Measurements from ENCODE around the gene FUZ.

GRCh38 chr19:49861541-49862378, 48.7 kb upstream of the FUZ start:
- TF ChIP-seq CTCF (IDR thresholded peaks at IDR 0.05; ENCODE audit: poor library complexity) (no peak), EZH2phosphoT487 (IDR thresholded peaks at IDR 0.05; ENCODE audit: low read depth, severe bottlenecking, unreplicated experiment) (no peak)
